NCI-H1417 treated with DMSO at 0.1 percent for 48 hours (cell line): ENCODE measurements around the gene CLIC5.

ENCODE experiments used
- DNase-seq: peaks from one replicate; lab custom pipeline; 2025; lab: John Stamatoyannopoulos, UW

The CLIC5 gene

DNA sequence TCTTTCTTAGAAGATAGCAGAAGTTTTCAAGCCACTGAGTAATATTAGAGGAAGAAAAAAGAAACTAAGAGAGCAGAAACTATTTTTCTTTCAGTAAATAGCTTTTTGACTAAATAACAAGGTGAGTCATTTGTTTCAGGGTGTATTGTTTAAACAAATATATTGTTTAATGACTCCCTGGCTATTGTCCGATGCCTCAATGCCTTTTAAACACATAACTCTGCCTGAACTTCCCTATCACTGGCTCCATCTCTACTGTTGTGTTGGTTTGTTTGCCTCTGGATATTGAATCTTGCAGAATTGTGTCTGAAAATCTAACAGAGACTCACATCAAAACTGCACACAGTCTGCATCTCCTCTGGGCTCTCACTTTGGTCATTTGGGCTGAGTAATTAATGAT, 19.6 kb upstream of the CLIC5 start:
- DNase-seq = no peak

- no peak for DNase-seq
These were observed 16.7 kb upstream of the CLIC5 start for GRCh38 chr6:46032110-46032998.

DNA sequence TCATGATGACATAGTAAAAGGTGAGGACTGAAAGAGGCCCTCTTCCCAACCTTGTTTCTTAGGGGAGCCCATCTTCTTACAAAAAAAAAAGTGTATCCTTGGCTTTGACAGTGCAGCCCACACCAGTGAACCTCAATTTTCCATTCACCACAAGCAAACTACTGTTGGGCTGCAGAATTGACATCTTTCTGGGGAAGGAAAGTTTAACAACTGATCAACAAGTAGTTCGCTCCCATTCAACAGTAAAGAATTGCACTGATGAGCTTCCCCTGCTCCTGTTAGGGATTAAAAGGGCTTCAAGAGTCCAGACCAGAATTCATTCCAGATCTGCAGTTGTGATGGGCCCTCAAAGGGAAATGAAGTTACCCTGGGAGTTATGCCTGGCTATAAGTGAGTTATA, 13.9 kb upstream of the CLIC5 start:
- DNase-seq = no peak

- no peak for DNase-seq
These were observed 10.6 kb upstream of the CLIC5 start for GRCh38 chr6:46026307-46026706.

- DNase-seq = no peak
These were observed 9.9 kb upstream of the CLIC5 start for GRCh38 chr6:46025573-46025972.

GRCh38 chr6:46024124-46024769, 8.6 kb upstream of the CLIC5 start:
- DNase-seq = no peak

- DNase-seq = no peak
These were observed 7.7 kb upstream of the CLIC5 start for GRCh38 chr6:46023216-46023915.

GRCh38 chr6:46022106-46022948, 6.7 kb upstream of the CLIC5 start:
- no peak for DNase-seq

- no peak for DNase-seq
These were observed 2.1 kb upstream of the CLIC5 start for GRCh38 chr6:46017726-46018125.

GRCh38 chr6:46016063-46016608, 476 bp upstream of the CLIC5 start:
- no peak for DNase-seq

DNA sequence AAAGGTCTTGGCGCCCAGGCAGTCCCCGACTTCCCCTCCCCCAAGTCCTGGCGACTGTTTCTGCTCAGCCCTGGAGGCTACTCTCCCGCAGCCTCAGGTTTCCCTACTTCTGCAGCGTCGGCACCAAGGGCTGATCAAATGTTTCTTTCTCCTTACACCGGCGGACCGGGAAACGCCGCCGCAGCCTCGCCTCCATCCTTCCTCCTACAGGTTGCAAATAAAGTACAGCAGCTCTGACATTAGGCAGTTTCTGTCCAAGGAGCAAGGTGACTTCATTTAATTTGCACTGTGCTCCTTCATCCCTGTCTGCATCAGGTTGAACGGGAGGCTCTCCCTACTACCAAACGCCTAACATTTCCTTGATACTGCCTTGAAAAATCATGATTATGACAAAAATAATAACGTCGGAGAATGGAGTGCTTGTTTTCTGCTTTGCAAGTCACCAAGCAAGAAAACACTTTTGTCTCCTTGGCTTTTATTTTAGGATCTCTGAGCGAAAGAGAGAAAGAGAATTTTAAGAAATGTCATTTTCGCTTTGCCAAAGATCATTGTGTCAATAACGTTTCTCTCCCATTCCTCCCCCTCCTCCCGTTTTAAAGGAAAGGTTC, 1.0 kb downstream of the CLIC5 start:
- DNase-seq = no peak

GRCh38 chr6:46014046-46014445, 1.6 kb downstream of the CLIC5 start:
- DNase-seq = no peak

DNA sequence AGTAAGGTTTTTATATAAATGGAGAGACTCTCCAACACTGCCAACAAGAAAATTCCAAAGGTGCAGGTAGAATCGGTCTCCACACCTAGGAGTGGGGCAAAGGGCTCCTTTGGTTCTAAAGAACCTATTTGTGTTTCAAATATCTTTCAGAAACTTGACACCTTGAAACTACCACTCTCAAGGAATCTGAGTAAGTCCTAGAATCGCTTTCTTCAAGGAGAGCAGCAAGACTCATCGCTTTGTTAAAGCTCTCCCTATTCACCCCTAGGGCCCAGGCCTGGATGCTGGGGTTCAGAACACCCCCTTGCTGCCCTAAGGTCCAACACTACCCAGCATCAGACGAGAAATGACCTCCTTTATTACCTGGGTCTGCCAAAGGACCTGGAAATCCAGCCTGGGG, 2.0 kb downstream of the CLIC5 start:
- no peak for DNase-seq

DNA sequence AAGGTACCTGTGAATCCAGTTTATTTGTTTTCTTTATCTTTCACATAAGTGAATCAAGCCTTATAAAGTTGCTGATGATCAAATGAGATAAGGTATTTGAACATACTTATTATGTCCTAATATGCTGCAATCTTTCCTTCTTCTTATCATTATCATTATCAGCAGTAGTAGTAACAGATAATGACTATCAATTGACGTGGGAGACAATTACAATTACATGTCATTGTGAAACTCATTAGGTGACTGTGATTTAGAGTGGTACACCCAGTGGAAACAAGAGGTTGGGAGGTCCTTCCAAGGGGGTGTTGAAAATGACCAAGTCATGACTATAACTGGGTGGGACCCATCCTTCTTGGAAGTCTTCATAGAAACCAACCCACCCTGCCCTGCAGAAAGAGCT, 2.8 kb downstream of the CLIC5 start:
- no peak for DNase-seq

DNA sequence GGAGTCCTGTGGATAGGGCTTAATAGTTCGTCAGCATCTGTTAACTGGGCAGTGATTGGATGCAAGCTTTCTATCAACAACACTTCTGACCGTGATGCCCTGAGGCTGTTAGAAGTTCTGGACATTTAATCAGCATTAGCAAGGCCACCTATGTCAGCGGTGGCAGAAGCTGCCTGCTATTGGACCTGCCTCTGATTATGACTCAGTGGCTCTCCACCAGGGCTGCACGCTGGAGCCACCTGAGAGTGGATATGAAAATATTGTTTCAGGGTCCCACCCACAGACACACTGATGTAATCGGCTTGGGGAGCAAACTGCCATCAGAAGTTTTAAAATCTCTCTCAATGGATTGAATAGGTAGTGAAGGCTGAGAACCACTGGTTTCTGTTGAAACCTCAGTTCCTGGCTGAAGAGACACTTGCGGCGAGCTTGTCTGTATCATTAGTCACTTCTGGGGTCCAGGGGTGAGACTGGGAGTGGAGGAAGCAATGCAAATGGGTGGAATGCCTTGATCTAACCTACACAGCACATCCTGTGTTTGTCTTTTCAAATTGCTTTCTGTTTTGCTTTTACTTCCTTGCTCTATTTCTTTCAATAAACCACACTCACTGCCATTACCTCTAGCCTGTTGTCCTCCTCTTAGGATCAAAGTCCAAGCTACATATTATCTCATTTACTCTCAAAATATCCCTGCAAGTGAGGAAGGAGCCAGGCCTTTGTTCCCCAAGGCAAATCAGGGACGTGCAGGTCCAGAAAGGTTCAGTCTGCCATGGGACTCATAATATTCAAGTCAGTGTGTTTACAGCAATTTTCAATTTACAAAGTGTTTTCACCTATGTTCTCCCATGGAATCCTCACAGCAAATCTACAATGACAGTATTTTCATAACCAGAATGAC, 4.2 kb downstream of the CLIC5 start:
- no peak for DNase-seq

DNA sequence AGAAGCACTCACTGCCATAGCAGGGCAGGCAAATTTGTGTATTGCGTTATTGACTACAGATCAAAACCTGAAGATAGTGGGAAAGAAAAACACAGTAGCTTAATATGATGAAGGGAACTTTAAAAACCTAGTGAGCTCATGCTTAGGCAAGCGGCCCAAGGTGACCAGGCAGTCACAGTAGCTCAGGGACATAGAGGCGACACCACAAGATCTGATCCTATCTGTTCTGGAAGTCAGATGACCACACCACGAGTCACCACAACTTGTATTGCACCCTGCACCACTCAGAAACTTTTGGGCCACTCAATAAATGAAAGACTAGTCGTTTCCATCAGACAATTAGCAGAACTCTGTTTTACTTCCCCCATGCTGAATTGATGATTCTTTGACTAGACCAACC, 4.9 kb downstream of the CLIC5 start:
- no peak for DNase-seq

- no peak for DNase-seq
These were observed 5.4 kb downstream of the CLIC5 start for GRCh38 chr6:46010270-46010669.

DNA sequence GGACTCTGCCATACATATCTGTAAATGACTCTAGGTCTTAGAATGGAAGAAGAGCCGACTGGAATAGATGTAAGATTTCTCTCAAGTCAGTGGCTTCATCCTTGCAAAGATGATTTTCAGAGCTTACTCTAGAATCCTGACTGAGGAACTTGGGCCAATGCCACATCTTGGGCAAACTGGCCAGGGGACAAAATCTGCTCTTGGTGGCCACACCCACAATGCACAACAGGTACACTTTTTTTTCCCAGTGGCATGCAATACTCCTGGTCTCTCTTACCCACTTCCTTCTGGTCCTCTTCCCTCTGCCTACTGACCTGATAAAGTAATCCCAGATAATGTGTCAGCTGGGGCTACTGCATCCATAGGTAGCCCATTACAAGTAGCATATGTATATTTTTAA, 13.4 kb downstream of the CLIC5 start:
- DNase-seq = no peak

DNA sequence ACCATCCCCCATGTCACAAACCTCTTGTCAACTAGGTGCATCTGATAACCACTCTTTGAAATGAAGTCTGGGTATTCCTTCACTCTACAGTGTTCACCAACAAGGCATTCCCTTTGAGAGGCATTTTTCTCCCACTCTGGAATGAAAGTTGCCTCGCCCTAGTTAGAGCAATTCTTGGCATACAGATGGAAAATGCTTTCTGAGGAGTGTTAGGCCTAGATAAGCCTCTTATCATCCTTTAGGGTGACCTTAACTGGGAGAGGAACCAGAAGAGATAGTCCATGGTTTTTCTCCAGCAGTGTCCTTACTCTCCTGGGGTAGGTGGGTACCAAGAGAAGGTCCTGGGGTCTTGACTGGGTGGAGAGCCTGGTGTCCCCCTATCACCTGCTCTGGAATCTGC, 14.8 kb downstream of the CLIC5 start:
- DNase-seq = no peak

DNA sequence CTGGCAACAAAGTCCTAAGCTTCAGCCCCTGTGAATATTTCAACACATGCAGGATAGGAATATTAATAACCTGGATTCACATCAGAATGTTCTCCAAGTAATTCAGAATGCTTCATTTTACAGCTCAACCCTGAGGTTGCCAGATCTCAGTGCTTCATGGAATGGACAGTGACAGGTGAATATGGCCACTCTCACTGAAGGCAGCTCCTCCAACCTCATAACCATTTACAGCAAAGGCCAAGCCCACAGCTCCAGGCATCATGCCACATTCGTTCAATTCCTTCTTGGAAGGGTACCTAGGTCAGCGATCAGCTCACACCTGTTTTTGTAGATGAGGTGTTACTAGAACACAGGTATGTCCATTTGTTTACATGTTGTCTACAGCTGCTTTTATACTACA, 17.1 kb downstream of the CLIC5 start:
- DNase-seq = no peak
